ENCODE data around the gene C2CD4B.

Gene C2CD4B

DNA sequence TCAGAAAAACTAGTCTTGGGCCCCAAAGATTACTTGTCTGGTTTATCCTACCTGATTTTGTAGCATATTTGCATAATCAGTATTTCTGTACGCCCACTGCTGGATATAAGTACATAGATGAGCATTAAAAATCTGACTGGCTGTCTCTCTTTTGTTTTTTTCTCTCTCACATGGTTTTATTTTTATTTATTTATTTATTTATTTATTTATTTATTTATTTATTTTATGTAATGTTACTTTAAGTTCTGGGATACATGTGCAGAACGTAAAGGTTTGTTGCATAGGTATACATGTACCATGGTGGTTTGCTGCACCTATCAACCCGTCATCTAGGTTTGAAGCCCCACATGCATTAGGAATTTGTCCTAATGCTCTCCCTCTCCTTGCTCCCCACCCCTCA is 31.9 kb downstream of the C2CD4B start:
- H3K4me3 ChIP-seq (ENCODE audit: low read depth, low read length) = no peak overlapping the region
- TF ChIP-seq CTCF (conservative IDR thresholded peaks at IDR 0.05; ENCODE audit: low read depth, low read length) = no peak
- no peak for DNase-seq (ENCODE audit: low read depth)

- TF ChIP-seq CTCF (conservative IDR thresholded peaks at IDR 0.05; ENCODE audit: low read depth, low read length) = no peak
- H3K4me3 ChIP-seq (ENCODE audit: low read depth, low read length) = no peak overlapping the region
- no peak for DNase-seq (ENCODE audit: low read depth)
Observed at GRCh38 chr15:62128916-62129315, 36.2 kb downstream of the C2CD4B start.

- DNase-seq (ENCODE audit: low read depth) = no peak
- no peak for TF ChIP-seq CTCF (conservative IDR thresholded peaks at IDR 0.05; ENCODE audit: low read depth, low read length)
- H3K4me3 ChIP-seq (ENCODE audit: low read depth, low read length) = no peak overlapping the region
Observed at GRCh38 chr15:62126364-62126763, 38.7 kb downstream of the C2CD4B start.

DNA sequence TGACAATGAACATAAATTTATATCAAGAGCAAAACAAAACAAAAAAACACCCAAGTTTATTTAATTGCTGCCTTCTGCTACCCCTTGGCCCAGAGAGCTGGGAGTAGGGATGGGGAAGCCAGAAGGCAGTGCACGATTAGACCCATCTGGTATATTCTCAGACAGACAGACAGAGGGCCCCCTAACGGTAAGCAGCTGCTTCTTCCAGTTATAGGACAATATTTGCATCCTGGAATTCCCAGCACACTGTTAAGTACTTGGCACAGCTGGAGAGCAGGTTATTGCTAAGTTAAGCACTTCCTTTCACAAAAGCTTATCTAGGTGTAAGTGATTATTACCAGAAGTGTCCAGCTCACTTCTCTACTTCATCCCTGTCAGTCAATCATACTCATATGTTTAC is 39.3 kb downstream of the C2CD4B start:
- no peak overlapping the region for H3K4me3 ChIP-seq (ENCODE audit: low read depth, low read length)
- peak; percentile 81 for DNase-seq (ENCODE audit: low read depth)
- peak; percentile 79 for TF ChIP-seq CTCF (conservative IDR thresholded peaks at IDR 0.05; ENCODE audit: low read depth, low read length)

DNA sequence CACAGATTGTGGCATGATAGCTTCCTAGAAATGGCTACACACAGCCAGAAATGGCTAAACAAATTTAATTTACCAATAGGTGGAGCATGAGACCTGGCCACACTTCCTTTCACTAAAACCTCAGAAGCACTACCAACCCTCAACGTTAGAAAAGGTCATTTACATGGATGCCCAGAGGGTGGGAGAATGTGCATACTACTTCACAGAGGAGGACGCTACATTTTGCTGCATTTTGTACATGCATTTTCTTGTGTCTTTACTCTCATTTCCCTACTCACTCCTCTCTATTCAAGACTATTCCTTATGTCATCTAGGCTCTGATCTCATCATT is 40.1 kb downstream of the C2CD4B start:
- TF ChIP-seq CTCF (conservative IDR thresholded peaks at IDR 0.05; ENCODE audit: low read depth, low read length) = no peak
- no peak for DNase-seq (ENCODE audit: low read depth)
- no peak overlapping the region for H3K4me3 ChIP-seq (ENCODE audit: low read depth, low read length)

DNA sequence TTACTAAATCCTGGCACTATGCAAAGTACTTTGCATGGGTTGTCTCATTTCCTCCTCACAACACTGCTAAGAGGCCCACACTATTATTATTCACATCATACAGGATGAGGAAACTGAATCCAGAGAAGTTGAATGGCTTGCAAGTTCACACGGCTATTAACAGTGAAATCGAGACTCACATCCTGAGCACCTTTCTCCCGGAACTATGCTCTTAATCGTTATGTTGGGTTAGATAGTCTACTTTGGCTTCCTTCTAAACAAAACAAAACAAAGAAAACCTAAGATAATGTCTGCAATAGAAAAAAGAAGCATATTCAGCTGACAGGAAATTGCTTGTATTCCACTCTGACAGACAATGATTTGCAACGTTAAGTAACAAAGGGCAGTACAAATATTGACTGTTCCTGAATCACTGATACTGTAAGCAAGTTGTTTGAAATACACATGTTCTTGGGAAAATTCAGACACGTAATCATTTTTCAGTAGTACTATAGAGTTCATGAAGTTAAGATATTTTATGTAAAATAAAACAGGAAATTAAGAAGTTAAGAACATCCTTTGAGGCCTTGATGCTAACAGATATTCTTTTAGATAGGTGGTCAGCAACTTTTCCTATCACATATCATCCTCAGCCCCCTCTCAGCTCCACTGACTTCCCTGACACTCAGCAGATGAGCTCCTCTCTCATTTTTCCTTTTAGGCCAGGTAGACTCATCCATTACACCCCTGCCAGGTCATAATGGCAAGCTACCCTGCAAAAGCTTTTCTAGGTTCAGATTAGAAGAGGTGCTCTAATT is 40.7 kb downstream of the C2CD4B start:
- peak; percentile 59 for DNase-seq (ENCODE audit: low read depth)

More for the DNA sequence above, 40.7 kb downstream of the C2CD4B start:
- TF ChIP-seq CTCF (conservative IDR thresholded peaks at IDR 0.05; ENCODE audit: low read depth, low read length) = no peak
- no peak overlapping the region for H3K4me3 ChIP-seq (ENCODE audit: low read depth, low read length)

Measured in choroid plexus epithelial cell (primary cell).